Hematopoietic multipotent progenitor cell treated with erythropoietin and hydrocortisone succinate and interleukin-3 and kit ligand, for 6 days (in vitro differentiated cells): Measurements from ENCODE around the gene SALL3.

Experiments used
- DNase-seq: peaks from one replicate; pipeline ENCODE4 v3.0.0-alpha.2; 2015

The SALL3 gene

GRCh38 chr18:79008356-79008940 is 28.8 kb downstream of the SALL3 start:
- no peak for DNase-seq

GRCh38 chr18:79010802-79011201 is 31.2 kb downstream of the SALL3 start:
- DNase-seq, result no peak

- no peak for DNase-seq
Measured at GRCh38 chr18:79011300-79011870, 31.8 kb downstream of the SALL3 start.

- DNase-seq, result no peak
Measured at GRCh38 chr18:79013869-79014268, 34.3 kb downstream of the SALL3 start.

- no peak for DNase-seq
Measured at GRCh38 chr18:79018911-79019310, 39.3 kb downstream of the SALL3 start.

- no peak for DNase-seq
Measured at GRCh38 chr18:79019881-79020280, 40.3 kb downstream of the SALL3 start.

GRCh38 chr18:79022603-79023002 is 43.0 kb downstream of the SALL3 start:
- DNase-seq, result no peak

GRCh38 chr18:79026491-79026890 is 46.9 kb downstream of the SALL3 start:
- no peak for DNase-seq

- DNase-seq, result no peak
Measured at GRCh38 chr18:79030680-79031079, 51.1 kb downstream of the SALL3 start.

GRCh38 chr18:79042276-79042675 is 62.7 kb downstream of the SALL3 start:
- no peak for DNase-seq

- DNase-seq, result no peak
Measured at GRCh38 chr18:79043288-79043687, 63.7 kb downstream of the SALL3 start.

GRCh38 chr18:79046522-79046921 is 66.9 kb downstream of the SALL3 start:
- DNase-seq, result no peak

- no peak for DNase-seq
Measured at GRCh38 chr18:79047556-79048244, 68.1 kb downstream of the SALL3 start.

- no peak for DNase-seq
Measured at GRCh38 chr18:79048245-79048632, 68.6 kb downstream of the SALL3 start.

GRCh38 chr18:79049506-79049905 is 69.9 kb downstream of the SALL3 start:
- DNase-seq, result no peak
